ENCODE results near the gene HAUS2.
"Not testable (repeated sequence)": the region's sequence is repeated elsewhere in the genome, so short reads cannot be mapped to it uniquely, and the experiment has no call there.

HAUS2 gene

DNA sequence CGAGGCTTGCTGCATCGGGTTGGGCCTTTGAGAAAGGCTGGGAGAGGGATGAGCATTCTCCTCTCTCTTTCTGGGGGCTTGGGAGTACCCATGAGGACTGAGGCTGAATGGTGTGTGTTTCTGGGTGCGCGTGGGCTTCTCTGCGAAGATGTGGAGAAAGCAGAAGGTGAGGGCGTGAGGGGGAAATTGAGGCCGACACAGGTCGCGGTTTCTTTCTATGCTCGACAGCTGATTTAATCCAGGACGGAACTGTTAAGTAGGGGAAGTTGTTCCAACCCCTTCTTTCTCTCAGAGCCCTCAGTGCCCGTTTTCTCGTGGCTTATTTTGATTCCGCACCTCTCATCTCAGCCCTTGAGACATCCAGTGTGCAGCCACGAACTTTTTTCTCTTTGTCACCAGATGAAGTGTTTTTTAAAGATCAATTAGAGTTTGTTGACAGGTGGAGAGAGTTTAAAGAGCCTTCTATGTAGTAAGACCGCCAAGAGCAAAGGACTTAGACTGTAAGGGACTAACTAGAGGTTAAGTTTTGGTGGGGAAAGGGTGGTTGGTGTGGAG, 27.5 kb downstream of the HAUS2 start:
- no peak for DNase-seq

DNA sequence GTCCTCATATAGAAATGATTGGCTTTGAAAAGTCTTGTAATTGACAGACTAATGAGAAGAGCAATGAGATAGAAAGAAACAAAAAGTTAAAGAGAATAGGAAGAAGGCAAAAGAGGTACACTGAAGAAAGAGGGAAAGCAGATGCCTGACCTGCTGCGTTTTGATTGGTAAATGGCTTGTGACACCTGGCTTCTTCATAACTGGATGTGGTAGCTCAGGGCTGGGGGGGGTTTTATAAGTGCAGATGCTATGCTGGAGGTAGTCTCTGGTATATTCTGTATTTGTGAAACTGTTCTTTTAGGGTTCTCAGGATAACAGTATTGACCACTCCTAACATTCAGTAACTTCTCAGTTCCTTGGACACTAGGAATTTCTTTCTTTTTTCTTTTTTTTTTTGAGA, 28.1 kb downstream of the HAUS2 start:
- no peak for DNase-seq

DNA sequence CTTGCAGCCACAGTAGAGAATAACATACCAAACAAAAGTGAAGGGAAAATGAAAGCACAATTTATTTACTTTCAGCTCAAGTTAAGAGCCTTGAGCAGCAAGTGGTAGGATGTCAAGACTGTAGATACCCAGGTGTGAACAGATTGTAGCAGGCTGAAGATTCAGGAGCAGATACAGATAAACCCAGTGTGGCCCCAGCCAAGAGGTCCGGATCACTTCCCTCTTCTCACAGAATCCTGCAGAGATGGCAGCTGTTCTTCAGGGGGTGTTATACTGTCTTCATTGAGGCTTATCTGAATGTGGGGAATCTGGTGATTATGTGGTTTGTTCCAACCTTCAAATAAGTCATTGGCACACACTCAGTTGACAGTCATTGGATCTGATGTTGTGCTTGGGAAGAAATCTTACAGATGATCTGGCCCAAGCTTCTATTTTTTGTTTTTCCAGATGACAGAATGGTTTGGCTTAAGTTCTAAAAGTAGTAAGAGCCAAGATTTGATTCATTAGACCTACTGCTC, 28.9 kb downstream of the HAUS2 start:
- DNase-seq = peak; percentile 24 to 61

DNA sequence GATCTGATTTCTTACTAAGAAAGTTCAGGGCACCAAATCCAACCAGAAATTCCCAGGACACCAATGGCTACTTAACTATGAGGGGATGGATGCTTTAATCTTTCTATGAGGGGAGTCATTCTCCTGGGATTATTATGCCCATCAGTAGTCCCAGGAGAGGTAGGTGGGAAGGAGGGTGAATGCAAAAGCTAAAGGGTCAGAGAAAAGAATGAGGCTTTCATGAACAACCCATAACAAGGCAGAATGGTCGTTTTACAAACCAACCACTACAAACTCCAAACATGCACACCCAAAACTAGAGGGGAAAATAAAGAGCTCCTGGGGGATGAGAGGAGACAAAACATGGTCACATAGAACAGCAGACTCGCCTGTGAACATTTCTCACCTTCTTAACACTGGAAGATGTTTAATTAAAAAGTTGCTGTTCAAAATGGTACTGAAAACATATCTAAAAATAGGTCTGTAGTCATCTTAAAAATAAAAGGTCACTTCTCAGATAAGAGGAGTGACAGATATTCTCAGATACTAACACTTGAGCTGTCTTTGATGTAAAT, 30.4 kb downstream of the HAUS2 start:
- DNase-seq = no peak

DNA sequence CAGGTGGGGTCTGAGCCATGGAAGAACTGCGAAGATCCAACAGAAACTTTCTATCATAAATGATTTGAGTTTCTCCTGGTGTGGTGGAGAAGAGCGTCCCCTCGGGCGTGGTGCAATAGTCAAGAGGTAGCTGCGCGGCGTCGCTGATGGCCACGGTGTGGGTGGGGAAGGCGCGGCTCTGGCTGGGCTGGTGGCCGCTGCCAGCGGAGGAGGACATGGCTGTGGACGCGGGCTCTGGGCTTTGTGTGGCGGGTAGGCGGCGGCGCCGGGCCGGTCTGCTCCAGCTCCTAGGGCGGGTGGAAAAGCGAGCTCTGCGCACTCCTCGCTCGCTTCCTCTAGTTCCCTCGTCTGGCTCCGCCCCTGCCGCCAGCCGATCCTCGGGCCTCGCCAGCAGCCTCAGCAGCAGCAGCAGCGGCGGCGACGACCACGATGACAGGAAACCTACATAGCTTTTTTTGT, 32.7 kb downstream of the HAUS2 start:
- DNase-seq = peak in 1 of 2 experiments; percentile 2

DNA sequence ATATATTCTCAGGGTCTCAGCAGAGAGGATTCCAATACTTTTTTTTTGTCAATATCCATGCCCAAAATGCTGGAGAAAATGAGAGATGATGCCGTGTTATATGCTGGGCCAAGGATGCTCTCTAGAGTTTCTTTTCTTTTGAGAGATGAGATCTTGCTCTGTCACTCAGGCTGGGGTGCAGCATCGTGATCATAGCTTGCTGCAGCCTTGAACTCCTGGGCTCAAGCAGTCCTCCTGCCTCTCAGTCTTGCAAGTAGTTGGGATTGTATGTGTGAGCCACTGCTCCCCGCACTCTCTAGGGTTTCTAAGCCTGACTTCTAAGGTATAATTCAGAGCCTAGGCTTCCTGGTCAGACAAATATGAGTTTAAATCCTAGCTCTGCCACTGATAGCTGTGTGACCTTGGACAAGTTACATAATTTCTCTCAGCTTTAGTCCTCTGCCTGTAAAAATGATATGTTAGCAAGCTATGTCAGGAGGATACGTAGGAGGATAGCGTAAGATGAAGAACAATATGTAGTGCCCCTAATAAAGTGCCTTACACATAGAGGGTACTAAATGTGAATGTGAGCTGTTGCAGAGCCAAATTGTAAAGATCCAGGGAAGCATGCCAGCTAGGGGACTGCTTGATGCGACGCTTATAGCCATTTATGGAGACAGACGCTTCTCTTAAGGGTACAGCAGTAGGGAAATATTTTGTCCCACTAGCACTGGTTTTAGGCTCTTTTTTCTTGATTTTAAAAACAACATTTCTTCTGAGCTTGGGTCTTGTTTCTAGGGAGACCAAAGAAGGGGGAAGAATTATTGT, 34.1 kb downstream of the HAUS2 start:
- no peak for DNase-seq

DNA sequence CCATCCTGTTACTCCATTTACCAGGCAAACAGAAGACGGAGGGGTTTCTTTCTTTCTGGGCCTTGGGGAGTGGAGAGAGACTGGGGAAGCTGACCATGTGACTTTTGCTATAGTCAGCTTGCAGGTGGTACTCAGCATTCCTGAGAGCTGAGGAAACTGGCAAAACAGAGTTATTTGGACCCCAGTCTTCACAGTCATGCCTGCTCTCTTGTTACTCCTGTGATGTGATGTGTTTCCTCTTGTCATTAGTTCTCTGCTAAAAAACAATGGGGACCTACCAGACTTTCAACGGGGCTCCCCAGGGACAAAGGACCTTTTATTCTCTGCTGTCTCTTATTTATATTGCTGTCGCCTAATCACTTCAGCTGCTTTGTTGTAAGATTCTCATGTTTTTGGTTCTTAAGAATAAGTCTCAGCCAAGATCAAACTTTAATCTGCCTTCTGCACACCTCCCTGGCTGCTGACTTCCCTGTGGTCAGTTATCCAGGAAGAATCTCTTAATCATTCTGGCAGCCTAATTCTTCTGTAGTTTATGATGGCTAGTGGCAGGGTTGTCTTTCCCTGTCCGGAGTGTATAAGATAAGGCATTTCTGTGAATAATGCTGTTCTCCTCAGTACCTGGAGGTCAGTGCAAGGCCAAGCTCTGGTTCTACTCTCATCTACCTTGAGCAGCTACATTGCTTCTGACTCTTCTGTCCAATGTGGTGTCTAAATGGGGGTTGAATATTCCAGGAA, 35.6 kb downstream of the HAUS2 start:
- DNase-seq = no peak

DNA sequence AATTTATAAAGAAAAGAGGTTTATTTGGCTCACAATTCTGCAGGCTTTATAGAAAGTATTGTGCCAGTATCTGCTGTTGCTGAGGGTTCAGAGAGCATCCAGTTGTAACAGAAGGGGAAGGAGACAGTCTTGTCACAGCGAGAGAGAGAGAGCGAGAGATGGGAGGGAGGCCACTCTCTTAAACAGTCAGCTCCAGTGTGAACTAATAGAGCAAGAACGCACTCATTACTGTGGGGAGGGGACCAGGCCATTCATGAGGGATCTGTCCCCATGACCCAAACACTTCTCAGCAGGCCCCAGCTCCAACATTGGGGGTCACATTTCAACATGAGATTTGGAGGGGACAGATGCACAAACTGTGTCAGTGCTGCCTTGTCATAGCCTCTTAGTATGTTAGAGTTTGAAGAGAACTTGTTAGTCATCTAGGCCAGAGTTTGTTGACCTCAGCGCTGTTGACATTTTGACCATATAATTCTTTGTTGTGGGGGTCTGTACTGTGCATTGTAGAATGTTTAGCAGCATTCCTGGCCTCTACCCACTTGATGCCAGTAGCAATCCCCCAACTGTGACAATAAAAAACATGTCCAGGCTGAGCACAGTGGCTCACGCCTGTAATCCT, 42.1 kb downstream of the HAUS2 start:
- no peak for DNase-seq

DNA sequence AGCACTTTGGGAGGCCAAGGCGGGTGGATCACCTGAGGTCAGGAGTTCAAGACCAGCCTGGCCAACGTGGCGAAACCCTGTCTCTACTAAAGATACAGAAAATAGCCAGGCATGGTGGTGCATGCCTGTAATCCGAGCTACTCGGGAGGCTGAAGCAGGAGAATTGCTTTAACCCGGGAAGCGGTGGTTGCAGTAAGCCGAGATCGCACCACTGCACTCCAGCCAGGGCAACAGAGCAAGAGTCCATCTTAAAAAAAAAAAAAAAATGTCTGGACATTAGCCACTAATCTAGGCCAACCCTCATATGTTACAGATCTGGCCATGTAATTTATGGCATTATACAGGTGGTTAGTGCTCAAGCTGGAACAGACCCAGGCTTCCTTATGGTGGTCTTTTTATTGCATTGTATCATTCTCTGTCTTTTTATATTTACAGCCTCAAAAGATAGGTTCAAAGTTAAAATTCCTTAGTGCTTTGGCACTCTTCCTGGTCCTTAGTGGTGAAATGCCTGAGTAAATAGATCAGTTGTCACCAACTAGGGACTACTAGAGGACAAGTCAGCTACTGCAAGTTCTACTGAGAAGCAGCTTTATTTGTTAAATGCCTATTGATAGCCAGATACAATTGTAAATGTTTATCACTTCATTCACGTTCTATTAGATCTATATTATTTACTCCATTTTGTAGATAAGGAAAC, 42.7 kb downstream of the HAUS2 start:
- DNase-seq = peak in 1 of 2 experiments; percentile 2

DNA sequence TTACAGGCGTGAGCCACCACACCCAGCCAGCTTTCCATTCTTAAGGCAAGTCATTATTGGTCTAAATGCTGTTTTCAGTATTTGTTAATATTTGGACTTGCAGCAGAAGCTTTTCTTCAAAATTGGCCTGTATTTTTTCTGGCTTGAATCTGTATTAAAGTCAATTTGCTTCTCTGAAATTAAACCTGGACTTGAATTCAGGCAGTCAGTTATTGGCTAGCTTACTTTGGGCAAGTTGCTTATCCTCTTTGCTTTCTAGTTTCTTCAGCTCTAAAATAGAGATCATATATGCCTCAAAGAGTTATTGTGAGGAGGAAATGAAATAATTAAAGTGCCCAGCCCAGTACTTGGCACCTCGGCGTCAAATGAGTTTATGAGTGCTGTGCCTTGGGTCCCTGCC, 44.1 kb downstream of the HAUS2 start:
- no peak for DNase-seq

DNA sequence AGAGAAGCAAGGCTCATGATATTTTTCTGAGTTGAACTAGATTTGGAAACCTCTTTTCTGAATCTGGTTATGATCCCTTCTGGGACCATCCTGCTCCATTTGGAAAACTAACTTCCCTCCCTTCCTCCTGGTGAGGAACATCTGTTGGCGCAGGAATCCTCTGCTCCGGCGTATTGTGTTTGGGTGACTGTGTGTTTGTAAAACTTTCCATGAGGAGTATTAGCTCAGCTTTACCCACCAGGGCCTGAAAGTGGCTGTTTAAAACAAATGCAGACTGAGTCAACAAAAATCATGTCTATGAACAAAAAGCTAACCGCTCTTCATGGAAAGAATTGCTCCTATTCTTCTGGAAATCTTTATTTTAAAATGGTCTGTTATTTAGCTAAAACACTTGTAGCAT, 44.5 kb downstream of the HAUS2 start:
- no peak for DNase-seq

DNA sequence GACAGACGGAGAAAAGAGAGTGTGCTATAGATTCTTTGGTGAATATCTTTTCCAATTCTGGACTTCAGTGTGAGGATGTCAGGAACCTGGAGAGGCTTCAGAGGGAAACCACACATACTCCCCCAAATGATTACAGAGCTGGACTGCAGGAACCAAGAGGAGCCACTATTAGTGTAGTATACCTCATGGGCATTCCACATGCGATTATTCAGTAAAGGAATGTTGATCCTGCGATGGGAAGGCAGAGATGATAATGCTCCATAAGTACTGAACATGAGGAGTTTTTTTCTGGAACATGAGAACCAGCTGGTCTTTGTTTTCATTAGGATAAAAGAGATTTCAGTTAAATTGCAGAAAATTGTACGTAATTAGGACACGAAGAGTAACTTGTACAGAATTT, 45.5 kb downstream of the HAUS2 start:
- DNase-seq = no peak

DNA sequence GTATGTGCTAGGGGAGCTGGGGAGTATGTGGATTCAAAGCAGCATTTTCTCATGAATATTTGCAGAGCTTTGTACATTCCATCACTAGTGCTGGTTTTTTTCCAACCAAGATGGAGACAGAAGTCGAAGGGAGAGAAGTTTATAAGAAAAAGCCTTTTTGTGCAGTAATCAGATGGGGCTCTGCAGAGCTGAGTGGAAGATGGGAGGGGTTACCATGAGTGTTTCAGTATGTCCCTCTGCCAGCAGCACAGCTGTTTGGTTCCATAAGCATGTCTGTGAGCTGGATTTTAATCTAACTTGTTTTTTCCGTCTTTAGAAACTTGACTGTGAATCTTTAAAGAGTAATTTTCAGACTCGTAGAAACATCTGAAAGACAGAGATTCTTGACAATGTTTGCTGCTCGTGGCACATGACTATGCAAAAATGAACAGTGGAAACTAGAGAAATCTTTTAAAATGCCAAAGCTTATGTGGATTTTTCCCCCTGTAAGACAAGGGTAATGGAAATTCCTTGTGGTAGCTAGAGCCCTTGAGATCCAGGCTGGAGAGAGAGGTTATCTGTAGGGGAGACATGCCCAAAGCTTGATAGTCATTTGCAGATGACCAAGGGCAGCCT, 47.1 kb downstream of the HAUS2 start:
- no peak for DNase-seq

DNA sequence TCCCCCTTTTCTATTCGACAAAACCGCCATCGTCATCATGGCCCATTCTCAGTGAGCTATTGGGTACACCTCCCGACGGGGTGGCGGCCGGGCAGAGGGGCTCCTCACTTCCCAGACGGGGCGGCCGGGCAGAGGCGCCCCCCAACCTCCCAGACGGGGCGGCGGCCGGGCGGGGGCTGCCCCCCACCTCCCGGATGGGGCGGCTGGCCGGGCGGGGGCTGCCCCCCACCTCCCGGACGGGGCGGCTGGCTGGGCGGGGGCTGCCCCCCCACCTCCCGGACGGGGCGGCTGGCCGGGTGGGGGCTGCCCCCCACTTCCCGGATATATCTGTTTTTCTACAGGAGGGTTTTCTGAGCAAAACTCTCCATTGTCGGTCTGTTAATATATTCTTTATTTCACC, 52.7 kb downstream of the HAUS2 start:
- not testable (repeated sequence) for DNase-seq

DNA sequence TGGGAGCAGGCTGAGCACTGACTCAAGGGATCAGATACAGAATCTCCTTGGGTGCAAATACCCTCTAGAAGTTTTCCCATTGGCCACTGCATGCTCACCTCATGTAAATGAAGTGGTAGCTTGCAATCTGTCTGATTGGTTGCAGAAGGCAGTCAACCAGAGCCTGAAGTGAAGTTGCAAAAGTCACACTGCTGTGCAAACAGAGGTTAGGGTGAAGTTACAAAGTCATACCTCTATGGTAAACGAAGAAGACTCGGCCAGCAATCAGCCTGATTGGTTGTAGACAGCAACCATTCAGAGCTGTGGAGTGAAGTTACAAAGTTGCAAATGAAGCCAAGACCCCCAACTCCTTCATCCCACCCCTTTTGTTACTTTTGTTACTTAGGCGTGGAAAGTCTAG, 53.9 kb downstream of the HAUS2 start:
- no peak for DNase-seq

DNA sequence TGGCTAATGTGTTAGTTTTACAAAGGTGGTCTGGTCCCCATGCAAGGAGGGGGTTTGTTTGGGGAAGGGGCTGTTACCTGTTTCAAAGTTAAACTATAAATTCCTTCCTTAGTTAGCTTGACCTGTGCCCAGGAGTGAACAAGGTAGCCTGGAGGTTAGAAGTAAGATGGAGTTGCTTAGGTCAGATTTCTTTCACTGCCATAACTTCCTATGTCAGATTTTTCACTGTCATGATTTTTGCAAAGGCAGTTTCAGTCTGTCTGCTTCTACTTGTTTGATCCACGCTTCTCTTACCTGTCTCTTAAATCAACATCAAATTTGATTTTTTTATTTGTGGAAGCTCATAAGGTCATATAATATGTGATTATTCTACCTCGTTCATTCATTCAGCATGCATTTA, 55.3 kb downstream of the HAUS2 start:
- DNase-seq = no peak

DNA sequence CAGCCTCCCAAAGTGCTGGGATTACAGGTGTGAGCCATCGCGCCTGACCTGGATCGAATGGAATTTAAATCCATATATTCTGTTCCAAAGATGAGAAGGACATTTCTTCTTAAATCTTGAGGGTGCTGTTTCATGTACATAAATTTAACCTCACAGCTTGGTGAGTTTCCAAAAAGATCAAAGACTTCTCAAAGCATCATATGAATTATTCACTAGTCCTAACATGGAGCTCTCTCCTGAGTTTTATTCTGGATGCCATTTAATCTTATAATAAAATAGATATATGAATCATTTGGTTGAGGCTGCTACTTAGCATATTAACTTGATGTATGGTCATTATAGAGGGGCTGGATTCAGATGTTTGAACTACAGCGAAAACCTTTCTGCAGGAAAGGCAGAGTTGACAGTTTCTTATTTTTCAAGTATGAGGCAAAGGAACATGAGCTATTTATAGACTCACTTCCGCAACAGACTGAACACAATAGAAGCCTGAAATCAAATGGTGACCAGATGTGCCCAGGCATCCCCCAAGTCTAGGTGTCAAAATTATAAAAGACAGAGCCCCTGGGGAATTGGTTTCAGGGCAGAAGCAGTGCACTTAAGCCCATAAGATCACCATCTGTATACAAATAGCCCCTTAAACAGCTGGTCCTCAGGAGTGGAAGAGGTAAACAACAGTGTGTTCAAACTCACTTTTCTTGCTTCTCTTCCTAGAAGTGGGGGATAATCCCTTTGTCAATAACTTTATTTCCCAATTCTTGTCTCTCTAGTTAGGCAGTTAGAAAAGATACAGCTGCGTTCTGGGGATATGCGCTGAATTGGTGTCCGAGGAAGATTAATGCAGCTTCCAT, 56.5 kb downstream of the HAUS2 start:
- no peak for DNase-seq

DNA sequence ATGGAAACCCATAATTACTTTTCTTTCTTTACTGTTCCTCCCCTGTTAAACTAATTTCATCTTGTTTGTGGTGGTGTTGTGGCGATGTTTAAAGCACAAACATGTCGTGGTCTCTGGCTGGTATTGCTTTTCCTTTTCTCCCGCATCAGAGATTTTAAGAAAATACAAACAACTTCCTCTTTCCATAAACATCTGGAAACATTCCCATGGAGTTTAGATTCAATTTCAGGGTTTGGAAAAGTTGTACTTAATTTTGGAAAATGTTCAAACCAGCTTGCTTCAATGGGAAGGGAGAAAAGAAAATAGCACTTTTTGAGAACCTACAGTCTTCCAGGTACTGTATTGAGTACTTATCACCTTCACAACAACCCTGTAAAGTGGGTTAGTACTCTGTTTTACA, 57.2 kb downstream of the HAUS2 start:
- no peak for DNase-seq

DNA sequence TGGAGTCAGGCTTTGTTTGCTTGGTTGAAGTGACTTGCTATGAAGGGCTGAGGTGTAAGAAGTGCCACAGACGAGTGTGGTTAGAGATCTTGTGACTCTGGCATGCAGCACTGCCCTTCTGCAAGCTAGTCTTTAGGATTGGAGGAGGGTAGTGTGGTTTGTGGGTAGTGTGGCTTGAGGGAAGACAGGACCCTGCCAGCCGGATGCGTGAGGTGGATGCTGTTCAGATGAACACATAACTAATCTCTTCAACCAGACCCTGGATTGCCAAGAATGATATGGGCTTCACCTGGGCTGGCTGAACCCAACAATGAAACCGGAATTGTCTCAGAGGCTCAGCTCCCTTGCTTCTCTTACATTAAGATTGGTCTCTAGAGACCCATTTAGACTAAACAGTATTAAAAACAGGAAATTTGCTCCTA, 59.5 kb downstream of the HAUS2 start:
- no peak for DNase-seq

DNA sequence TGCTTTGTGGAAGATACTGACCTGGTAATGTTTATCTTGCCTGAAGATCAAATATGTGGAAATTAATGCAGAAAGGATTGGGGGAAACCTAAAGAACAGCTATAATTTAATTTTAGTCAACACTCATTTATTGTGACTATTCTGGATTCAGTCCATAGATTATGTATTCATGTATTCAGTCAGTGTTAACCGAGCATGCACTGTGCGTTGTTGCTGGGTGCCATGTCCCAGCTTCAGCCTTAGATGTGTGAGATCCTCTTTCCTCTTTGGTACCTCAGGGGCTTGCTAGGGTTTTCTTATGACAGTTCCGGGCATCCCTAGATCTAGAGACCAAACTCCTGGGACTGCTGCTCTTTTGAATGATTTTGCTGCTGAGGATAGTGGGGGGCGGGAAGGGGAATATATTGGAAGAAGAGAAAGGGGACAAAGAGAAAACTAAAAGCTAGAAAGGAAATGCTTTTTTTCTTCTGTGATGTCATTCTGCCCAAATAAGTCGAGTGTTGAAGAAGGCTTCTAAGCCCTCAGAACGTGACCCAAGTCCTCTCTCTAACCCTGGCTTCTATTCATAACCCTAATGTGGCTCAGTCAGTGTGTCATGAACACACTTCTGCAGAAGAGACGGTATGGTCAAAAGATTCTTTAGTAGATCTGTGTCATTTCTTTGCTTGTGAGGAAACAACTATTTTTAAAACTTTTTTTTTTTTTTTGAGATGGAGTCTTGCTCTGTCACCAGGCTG, 60.3 kb downstream of the HAUS2 start:
- DNase-seq = no peak

Measured in NCI-H446 (cell line).